Breast epithelium (tissue), 4 donors: ENCODE data around the gene AEN. TPM values are rescaled to one million over a fixed set of nuclear protein-coding genes. Genes with fewer than 3 reads are reported as not detected.

Experiments used
- DNase-seq, 2 donors: peaks; one replicate each; pipeline ENCODE4 v3.0.0-alpha.2; 2019; ENCODE audit warnings: low spot score in 2 of 2
- H3K27ac ChIP-seq, 2 donors: fragments of 200-600 bp; sonication (generic) in 1 of 2; one replicate each; pipeline ENCODE4 v1.5.1; 2016 to 2019; ENCODE audit warnings: mild to moderate bottlenecking in 1 of 2
- H3K27me3 ChIP-seq, 2 donors: fragments of 200-600 bp; sonication (generic) in 1 of 2; one replicate each; pipeline versions ENCODE4 v1.5.1 to v1.6.0; 2017 to 2019; ENCODE audit warnings: control low read depth in 1 of 2, mild to moderate bottlenecking in 1 of 2
- H3K36me3 ChIP-seq: fragments of 200-600 bp; one replicate; pipeline ENCODE4 v1.5.1; 2019
- H3K4me1 ChIP-seq, 2 donors: fragments of 200-600 bp; sonication (generic); one replicate each; pipeline ENCODE4 v1.5.1; 2016 to 2019; ENCODE audit warnings: control low read depth in 1 of 2
- H3K4me3 ChIP-seq, 3 donors: fragments of 200-600 bp; sonication (generic); 1 replicate in 2 of 3; 2 replicates in 1 of 3; pipeline ENCODE4 v1.5.1; 2016 to 2019; ENCODE audit warnings: mild to moderate bottlenecking in 3 of 3, moderate library complexity in 2 of 3
- H3K9me3 ChIP-seq, 2 donors: fragments of 200-600 bp; sonication (generic) in 1 of 2; one replicate each; pipeline ENCODE4 v1.5.1; 2016 to 2019; ENCODE audit warnings: control low read depth in 1 of 2
- POLR2A ChIP-seq: fragments of 450-650 bp; IDR thresholded peaks from one replicate; pipeline ENCODE4 v1.6.1; 2016; ENCODE audit warnings: antibody characterized with exemption, mild to moderate bottlenecking, moderate library complexity
- POLR2AphosphoS5 ChIP-seq, 3 donors: sonication (generic); formaldehyde crosslinking; IDR thresholded peaks; one replicate each; pipeline ENCODE4 v1.6.1; 2017; ENCODE audit warnings: antibody characterized with exemption in 3 of 3
- intact Hi-C: fragments of 100-400 bp; cut with DNase I; formaldehyde crosslinking; loops from one replicate; pipeline ENCODE4 v1.15.1; 2023; ENCODE audit warnings: low total_unique reads
- total RNA-seq, 3 donors: library from RNA; depleted of rRNA; stranded (reverse); fragments of >200 nt; gene quantifications; one replicate each; pipeline ENCODE4 v1.1.0, GENCODE V29; 2016
- TF ChIP-seq, protein P1 (sequence below), 3 donors: fragments of 450-650 bp; IDR thresholded peaks; one replicate each; pipeline ENCODE4 v1.5.1; 2016 to 2017; ENCODE audit warnings: antibody characterized with exemption in 3 of 3, mild to moderate bottlenecking in 3 of 3, moderate library complexity in 3 of 3

The AEN gene
- total RNA-seq, 3 donors from 2014 or later, result 11.7 to 21.6 (median 18.1) TPM

DNA sequence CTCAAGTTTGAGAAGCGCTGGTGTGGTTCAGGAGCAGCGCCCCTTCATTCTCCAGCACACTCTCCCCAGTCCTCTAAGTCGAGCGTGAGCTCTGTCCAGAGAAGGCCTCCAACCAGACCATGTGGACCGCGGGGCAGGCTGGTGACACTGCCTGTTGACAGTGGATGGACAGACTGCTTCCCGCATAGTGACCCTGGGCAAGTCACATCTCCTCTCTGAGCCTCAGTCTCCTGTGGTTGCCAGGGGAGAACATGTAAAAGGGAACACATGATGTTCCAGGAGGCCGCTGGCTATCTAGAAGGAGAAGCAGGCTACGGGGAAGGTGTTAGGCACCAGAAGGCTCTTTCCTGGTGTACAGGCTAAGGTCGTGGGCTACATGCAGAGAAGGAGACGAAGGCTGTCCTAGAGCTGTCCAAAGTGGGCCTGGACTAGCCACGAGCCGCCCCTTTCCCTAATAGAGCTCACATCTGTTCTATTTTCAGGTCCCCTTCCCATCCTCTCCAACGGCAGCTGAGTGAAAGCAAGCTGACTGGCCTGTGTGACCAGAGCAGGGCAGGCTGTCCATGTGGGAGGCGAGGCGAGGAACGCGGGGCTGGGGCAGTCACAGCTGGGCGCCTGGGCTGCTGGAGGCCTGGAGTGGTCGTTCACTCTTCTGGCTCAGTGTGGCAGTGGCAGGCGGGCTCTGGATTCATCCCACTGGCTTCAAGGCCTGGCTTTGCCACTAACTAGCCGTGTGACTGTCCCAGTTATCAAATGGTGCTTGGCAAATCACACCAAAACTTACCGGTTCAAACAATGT, 28.8 kb downstream of the AEN start:
- Histone ChIP-seq H3K27ac (peak overlapping the region; percentile 66 to 74), H3K36me3 (no peaks in the 10 kb centered on the region), H3K9me3 (no peaks in the 10 kb centered on the region), H3K4me1 (peaks cover 0 to 17% of the 10 kb centered on the region in 2 donors), H3K27me3 (no peaks in the 10 kb centered on the region), H3K4me3 (no peak overlapping the region)
- TF ChIP-seq, protein P1, sequence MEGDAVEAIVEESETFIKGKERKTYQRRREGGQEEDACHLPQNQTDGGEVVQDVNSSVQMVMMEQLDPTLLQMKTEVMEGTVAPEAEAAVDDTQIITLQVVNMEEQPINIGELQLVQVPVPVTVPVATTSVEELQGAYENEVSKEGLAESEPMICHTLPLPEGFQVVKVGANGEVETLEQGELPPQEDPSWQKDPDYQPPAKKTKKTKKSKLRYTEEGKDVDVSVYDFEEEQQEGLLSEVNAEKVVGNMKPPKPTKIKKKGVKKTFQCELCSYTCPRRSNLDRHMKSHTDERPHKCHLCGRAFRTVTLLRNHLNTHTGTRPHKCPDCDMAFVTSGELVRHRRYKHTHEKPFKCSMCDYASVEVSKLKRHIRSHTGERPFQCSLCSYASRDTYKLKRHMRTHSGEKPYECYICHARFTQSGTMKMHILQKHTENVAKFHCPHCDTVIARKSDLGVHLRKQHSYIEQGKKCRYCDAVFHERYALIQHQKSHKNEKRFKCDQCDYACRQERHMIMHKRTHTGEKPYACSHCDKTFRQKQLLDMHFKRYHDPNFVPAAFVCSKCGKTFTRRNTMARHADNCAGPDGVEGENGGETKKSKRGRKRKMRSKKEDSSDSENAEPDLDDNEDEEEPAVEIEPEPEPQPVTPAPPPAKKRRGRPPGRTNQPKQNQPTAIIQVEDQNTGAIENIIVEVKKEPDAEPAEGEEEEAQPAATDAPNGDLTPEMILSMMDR (IDR thresholded peaks at IDR 0.05), result no peak
- TF ChIP-seq POLR2A, result no peak
- intact Hi-C loops, result no loop called here
- peak in 1 of 2 donors; percentile 14 for DNase-seq

DNA sequence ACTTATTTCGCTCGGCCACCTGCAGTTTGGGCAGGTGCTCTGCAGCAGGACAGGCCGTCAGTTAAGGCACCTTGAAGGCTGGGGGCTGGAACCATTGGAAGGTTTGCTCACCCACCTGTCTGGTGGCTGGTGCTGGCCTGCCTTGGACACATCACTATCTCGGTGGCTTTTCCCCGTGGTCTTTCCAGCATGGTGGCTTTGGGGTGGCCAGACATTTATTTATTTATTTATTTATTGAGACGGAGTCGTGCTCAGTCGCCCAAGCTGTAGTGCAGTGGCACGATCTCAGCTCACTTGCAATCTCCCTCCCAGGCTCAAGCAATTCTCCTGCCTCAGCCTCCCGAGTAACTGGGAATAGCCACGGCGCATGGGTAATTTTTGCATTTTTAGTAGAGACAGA, 29.4 kb downstream of the AEN start:
- intact Hi-C loops, result no loop called here
- Histone ChIP-seq H3K9me3 (no peaks in the 10 kb centered on the region), H3K27me3 (no peaks in the 10 kb centered on the region), H3K36me3 (no peaks in the 10 kb centered on the region), H3K4me1 (peaks cover 0 to 17% of the 10 kb centered on the region in 2 donors), H3K4me3 (no peak overlapping the region), H3K27ac (no peak overlapping the region)
- no peak for TF ChIP-seq POLR2A
- TF ChIP-seq POLR2AphosphoS5 (IDR thresholded peaks at IDR 0.05), result no peak
- TF ChIP-seq, protein P1 (IDR thresholded peaks at IDR 0.05), result no peak
- DNase-seq, result peak in 1 of 2 donors; percentile 15

DNA sequence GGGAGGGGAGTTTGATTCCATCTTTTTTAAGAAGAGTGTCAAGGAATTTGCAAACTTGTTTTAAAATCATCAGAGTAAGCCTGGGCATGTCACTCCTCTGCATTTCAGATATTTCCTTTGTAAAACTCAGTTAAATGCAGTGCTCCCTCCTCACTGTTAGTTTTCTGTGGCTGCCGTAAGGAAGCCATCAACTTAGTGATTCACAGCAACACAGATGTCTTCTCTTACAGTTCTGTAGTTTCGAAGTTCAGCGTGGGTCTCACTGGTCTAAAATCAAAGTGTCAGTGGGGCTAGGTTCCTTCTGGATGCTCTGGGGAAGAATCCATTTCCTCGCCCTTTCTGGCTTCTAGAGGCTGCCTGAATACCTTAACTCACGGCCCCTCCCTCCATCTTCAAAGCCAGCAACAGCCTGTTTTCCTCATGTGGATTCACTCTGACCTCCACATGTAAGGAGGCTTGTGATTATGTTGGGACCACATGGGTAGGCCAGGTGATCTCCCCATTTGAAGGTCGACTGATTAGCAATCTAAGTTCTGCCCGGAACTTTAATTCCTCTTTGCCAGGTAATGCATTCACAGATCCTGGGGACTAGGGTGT, 30.1 kb downstream of the AEN start:
- Histone ChIP-seq H3K9me3 (no peaks in the 10 kb centered on the region), H3K27ac (no peak overlapping the region), H3K4me3 (no peak overlapping the region), H3K36me3 (no peaks in the 10 kb centered on the region), H3K4me1 (peaks cover 0 to 17% of the 10 kb centered on the region in 2 donors), H3K27me3 (no peaks in the 10 kb centered on the region)
- TF ChIP-seq, protein P1 (IDR thresholded peaks at IDR 0.05), result no peak
- TF ChIP-seq POLR2A (no peak), POLR2AphosphoS5 (IDR thresholded peaks at IDR 0.05) (no peak)
- intact Hi-C loops, result no loop called here
- peak in 1 of 2 donors; percentile 11 for DNase-seq

DNA sequence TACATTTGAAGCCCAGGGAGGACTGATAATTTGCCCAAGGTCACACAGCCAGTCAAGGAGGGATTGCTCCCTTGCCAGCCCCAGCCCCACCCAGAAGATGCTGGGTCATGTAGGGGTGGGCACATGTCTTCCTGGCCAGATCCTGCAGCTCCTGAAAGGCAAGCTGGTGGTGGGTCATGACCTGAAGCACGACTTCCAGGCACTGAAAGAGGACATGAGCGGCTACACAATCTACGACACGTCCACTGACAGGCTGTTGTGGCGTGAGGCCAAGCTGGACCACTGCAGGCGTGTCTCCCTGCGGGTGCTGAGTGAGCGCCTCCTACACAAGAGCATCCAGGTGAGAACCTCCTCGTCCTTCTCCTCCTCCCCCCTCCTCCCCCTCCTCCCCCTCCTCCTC, 30.8 kb downstream of the AEN start:
- Histone ChIP-seq H3K27ac (no peak overlapping the region), H3K27me3 (no peaks in the 10 kb centered on the region), H3K4me3 (no peak overlapping the region), H3K4me1 (peaks cover 0 to 17% of the 10 kb centered on the region in 2 donors), H3K9me3 (no peaks in the 10 kb centered on the region), H3K36me3 (no peaks in the 10 kb centered on the region)
- peak in 1 of 2 donors; percentile 11 for DNase-seq
- intact Hi-C loops, result no loop called here
- no peak for TF ChIP-seq POLR2AphosphoS5 (IDR thresholded peaks at IDR 0.05)
- no peak for TF ChIP-seq POLR2A
- TF ChIP-seq, protein P1 (IDR thresholded peaks at IDR 0.05), result no peak

DNA sequence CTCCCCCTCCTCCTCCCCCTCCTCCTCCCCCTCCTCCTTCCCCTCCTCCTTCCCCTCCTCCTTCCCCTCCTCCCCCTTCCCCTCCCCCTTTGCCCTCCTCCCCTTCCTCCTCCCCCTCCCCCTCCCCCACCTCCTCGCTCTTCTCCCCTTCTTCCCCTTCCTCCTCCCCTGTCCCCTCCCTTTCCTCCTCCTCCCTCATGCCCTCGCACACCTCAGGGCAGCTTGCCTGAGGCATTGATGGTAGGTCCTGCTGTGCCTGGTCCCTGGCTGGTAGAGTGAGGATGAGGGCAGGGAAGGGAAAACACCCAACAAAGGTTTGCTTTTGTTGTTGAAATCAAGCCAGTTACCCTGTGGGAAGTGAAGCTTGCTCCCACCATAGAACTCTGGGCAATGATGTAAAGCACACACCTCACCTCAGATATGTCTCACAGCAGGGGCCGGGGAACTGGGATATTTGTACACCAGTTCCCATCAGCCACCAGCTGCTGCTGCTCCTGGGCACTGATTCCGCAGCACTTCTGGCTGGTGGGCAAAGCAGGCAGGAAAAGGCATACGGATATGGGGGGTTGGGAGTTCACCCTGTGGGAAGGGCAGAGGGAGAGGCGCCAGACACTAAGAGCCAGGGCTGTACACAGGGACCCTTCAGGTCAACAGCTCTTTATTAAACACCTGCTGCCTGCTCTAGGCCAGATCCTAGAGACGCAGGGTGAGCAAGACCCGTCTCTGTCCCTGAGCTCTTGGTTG, 31.5 kb downstream of the AEN start:
- intact Hi-C loops, result no loop called here
- Histone ChIP-seq H3K4me3 (no peak overlapping the region), H3K9me3 (no peaks in the 10 kb centered on the region), H3K36me3 (no peaks in the 10 kb centered on the region), H3K27me3 (no peaks in the 10 kb centered on the region), H3K4me1 (peaks cover 0 to 13% of the 10 kb centered on the region in 2 donors), H3K27ac (no peak overlapping the region)
- peak in 1 of 2 donors; percentile 11 for DNase-seq
- no peak for TF ChIP-seq POLR2AphosphoS5 (IDR thresholded peaks at IDR 0.05)
- TF ChIP-seq POLR2A, result no peak
- TF ChIP-seq, protein P1 (IDR thresholded peaks at IDR 0.05), result no peak
